Measurements from ENCODE around the gene SYMPK.

The SYMPK gene

GRCh38 chr19:45779231-45780145, 83.5 kb downstream of the SYMPK start:
- DNase-seq = no peak

GRCh38 chr19:45778010-45778661, 84.8 kb downstream of the SYMPK start:
- DNase-seq = no peak

- no peak for DNase-seq
Observed at GRCh38 chr19:45777395-45777961, 85.5 kb downstream of the SYMPK start.

GRCh38 chr19:45774765-45775164, 88.2 kb downstream of the SYMPK start:
- DNase-seq = no peak

GRCh38 chr19:45773384-45773783, 89.6 kb downstream of the SYMPK start:
- no peak for DNase-seq

- DNase-seq = no peak
Observed at GRCh38 chr19:45772912-45773311, 90.0 kb downstream of the SYMPK start.

GRCh38 chr19:45772130-45772840, 90.7 kb downstream of the SYMPK start:
- DNase-seq = no peak

- no peak for DNase-seq
Observed at GRCh38 chr19:45771311-45771933, 91.5 kb downstream of the SYMPK start.

GRCh38 chr19:45770192-45771101, 92.5 kb downstream of the SYMPK start:
- DNase-seq = peak; percentile 99

GRCh38 chr19:45769821-45770191, 93.1 kb downstream of the SYMPK start:
- DNase-seq = no peak

GRCh38 chr19:45768984-45769782, 93.8 kb downstream of the SYMPK start, which contains the start of gene SIX5:
Gene SIX5 (minus strand): TSS chr19:45769252. CDS start chr19:45768844, 408 bp downstream.
- peak; percentile 98 for DNase-seq

GRCh38 chr19:45768655-45768983, 94.3 kb downstream of the SYMPK start:
- DNase-seq = peak; percentile 45

- peak; percentile 38 for DNase-seq
Observed at GRCh38 chr19:45767881-45768654, 94.9 kb downstream of the SYMPK start.

- peak; percentile 73 for DNase-seq
Observed at GRCh38 chr19:45767410-45767880, 95.5 kb downstream of the SYMPK start.

- DNase-seq = no peak
Observed at GRCh38 chr19:45766869-45767346, 96.0 kb downstream of the SYMPK start.

- no peak for DNase-seq
Observed at GRCh38 chr19:45766296-45766868, 96.6 kb downstream of the SYMPK start.

- DNase-seq = no peak
Observed at GRCh38 chr19:45765702-45766295, 97.1 kb downstream of the SYMPK start.

Measured in NCI-H510A treated with DMSO at 0.1 percent for 48 hours (cell line).